GM21737 (cell line): Measurements from ENCODE around the gene ABHD15.
"Not testable (repeated sequence)": the region's sequence is repeated elsewhere in the genome, so short reads cannot be mapped to it uniquely, and the experiment has no call there.

Experiments
- ATAC-seq: cut with Tn5 transposase; IDR thresholded peaks from one replicate; pipeline ENCODE4 v1.9.1; 2021; ENCODE audit warnings: mild to moderate bottlenecking, moderate library complexity; ENCODE audit not compliant: unreplicated experiment

ABHD15 gene

GRCh38 chr17:29571486-29571882 is 4.6 kb upstream of the ABHD15 start:
- no peak for ATAC-seq

DNA sequence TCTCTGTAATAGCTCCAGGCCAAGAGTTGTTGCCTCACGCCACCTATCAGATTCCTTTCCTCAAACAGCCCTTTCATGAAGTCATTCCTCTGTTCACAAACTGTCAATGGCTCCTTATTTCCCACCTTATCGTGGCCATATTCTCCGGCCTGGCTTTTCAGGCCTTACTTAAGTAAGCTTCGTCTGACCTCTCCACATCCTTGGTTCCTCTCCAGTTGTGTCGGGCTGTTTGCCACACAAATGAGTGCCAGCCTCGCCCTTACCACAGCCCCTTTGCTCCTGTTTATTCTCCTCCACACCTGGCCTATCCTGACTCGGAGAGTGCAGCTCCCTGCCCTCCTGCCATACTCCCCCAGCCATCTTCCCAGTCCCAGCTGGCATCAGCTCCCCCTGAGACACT is 3.7 kb upstream of the ABHD15 start:
- ATAC-seq, result no peak

DNA sequence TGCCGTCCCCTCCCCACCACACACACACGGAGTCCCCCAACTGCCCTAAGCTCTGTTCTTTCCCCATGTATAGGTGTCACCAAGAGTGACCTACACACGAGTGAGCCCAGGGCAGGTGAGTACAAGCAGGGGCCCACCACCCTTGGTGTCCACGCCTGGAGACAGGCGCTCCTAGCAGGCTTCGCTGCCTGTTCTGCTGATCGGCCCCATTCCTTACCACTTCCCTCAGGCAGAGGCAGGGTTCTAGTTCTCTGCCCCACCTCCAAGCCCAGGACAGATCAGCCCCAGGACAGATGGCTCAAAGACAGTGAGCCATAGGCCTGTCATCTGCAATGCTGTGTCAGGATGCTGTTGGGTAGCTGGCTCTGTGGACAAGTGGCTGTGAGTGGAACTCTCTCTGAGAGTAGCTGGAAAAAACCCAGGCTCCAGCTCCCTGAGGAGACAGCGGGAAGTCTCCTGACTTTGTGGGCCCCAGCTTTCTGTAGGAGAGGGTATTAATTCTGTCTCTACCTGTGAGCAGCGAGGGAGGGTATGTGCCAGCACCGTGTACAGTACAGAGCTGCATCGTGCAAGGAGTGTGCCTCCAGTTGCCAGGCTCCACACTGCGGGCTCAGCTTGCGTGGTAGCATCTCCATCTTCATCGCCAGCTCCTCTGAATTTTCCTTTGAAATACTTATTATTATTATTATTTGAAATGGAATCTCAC is 2.6 kb upstream of the ABHD15 start:
- no peak for ATAC-seq

GRCh38 chr17:29568331-29569244 is 1.8 kb upstream of the ABHD15 start, which contains the start of gene TP53I13:
TP53I13 (plus strand) TSS chr17:29568701; CDS start chr17:29568759, 58 bp downstream.
- ATAC-seq, result peak; percentile 39

GRCh38 chr17:29567554-29568330 is 905 bp upstream of the ABHD15 start:
- peak; percentile 40 for ATAC-seq

GRCh38 chr17:29567304-29567553 is 392 bp upstream of the ABHD15 start:
- ATAC-seq, result peak; percentile 7

DNA sequence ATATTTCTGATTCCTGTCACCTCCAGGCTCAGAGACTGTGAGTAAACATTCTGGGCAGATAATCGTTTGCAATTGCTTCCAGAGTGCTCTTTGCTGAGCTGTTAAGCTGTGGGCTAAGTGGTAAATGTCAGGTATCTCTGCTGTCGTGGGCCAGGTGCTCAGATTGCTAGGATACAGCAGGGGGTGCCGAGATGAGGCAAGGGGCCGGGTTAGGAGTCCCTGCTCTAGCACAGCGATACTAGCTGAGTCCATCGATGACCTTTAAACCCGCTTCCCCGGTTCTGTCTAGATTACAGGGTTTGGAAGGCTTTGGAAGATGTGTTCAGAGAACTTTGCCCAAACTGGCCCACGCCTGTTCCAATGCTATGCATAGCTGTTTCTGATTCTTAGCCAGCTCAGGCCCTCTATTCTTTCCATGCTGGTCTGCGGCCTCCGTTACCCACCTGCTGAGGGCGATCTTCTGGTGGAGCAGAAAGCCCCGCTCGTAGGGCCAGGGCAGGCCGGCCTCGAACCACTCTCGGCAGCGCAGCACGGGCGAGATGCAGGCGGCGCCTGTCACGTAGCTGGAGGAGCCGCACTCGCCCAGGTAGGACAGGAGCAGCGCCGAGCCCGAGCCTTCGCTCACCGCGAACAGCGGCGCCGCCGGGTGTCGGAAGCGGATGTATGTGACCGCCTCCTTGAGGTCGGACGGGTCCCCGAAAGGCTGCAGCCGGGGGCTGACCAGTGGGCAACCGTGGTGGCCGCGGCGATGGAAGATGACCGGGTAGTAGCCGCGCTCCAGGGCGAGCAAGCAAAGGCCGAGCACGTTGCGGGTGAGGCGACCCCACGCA is 979 bp downstream of the ABHD15 start:
- peak; percentile 9 for ATAC-seq

DNA sequence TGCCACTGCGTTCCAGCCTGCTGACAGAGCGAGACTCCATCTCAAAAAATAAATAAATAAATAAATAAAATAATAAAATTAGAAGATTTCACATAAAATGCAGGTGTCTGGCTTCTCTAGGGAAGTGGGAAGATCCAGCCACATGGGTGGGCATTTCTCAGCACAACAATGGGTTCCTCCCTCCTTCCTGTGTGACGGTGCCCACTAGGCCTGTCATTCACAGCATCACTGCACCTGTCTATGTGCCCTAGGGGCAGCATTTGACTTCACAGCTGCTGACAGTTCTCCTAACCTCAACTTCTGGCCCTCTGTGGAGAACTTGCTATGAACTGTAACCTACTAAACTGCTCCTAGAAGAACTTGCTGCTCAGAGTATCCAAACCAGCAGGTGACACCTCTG is 3.0 kb downstream of the ABHD15 start:
- ATAC-seq, result no peak

DNA sequence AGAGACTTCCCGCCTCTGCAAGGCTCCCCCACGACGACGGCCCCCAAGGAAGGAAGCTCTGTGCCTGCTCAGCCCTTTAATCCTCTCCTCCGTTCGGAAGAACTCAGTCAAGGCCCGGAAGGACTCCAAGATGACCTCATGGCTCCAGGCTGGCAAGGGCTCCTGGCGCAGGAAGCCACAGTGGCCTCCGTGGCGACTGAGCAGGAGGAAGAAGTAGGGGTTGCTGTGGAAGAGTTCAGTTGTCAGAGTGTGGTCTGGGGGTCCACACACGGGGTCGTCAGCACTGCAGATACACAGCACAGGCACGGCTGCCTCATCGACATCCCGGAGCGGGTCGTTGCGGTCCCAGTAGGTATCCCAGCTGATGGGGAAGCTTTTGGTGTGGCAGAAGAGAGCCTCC is 4.2 kb downstream of the ABHD15 start:
- ATAC-seq, result no peak

DNA sequence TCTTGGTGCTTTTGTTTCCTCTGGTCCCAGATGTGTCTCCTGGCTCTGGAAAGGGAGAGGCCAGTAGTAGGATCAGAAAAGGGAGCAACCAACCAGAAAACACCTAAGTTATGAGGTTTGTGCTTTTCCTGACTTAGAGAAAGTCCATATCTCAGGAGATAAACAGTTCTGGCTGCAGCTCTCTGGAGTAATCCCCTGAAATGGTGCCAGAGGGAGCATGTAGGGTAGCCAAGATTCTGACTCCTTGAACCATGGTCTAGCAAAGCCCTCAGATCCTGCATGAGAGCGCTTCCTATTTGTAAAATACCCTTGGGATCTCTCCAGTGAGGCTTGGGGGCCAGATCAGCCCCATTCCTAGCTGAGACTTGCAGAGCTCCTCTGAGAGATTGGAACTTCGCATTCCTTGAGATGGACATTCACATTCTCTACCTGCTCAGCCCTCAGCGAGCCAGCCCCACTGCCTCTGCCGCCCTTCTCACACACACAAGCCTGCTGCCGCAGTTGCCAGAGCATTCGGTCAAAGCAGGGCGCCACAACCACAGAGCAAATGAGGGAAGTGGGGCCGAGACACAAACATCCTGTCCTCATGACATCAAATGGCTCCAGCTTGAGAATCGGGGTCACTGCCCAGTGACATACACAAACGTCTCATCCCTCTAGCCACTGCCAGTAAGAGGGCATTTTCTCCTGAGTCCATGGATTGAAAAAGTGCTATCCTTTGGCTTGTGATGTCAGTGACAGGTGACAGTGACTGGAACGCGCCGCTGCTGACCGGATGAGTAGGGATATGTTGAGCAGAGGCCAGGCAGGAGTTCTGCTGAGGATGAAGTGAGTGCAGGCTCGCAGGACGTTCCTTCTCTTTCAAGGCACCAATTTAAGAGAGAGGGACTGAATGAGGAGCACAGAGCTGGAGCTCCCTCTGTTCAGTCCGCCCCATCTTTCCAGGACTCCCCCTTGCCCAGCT is 5.0 kb downstream of the ABHD15 start:
- ATAC-seq, result no peak

- ATAC-seq, result no peak
Measured at GRCh38 chr17:29560316-29560715, 6.5 kb downstream of the ABHD15 start.

- no peak for ATAC-seq
Measured at GRCh38 chr17:29559640-29560039, 7.2 kb downstream of the ABHD15 start.

DNA sequence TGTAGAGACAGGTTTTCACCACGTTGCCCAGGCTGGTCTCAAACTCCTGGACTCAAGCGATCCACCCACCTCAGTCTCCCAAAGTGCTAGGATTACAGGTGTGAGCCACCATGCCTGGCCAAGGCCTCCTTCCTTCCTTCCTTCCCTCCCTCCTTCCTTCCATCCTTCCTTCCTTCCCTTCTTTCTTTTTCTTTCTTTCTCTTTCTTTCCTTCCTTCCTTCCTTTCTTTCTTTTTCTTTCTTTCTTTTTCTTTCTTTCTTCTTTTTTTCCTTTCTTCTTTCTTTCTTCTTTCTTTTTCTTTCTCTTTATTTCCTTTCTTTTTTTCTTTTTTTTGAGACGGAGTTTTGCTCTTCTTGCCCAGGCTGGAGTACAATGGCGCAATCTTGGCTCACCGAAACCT is 8.7 kb downstream of the ABHD15 start:
- not testable (repeated sequence) for ATAC-seq

GRCh38 chr17:29557739-29558116 is 9.1 kb downstream of the ABHD15 start:
- ATAC-seq, result no peak

DNA sequence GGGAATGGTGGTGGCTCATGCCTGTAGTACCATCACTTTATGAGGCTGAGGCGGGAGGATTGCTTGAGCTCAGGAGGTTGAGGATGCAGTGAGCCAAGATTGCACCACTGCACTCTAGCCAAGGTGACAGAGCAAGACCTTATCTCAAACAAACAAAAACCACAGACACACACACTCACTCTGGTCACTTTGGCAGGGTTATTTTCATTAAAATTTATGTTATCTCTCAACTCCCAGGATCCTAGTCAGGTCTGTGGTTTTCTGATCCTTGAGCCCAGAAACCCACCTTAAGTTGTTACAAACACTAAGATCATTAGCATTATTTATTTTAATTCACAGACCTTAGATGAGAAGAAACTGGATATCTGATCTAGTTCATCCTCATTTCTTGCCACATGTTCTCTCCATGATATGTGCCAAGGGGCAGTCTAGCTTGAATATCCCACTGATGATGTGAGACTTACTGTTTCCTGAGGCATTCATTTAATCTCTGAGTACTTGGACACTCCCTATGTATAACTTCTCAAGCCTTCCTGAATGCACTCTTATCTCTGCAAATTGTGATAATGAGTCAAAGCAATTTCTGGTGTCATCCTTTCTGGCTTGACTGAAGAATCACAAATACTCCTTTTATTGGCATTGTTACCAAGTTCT is 9.6 kb downstream of the ABHD15 start:
- no peak for ATAC-seq

DNA sequence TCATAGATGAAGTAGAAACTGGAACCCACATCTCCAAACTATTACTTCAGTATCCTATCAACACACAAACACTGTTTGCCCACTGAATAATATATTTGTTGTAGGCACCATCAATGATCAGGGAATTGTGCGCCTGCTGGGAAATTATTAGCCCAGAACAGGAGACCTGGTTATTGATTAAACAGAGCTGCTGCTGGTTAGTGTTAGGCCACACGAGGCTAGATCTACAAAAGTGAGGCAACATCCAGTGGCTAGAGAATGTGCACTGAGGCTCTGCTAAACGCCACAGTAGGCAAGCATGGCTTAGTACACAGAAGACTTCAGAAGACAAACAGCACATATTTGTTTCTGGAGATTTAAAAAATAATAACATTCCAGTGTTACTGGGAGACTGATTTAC is 11.0 kb downstream of the ABHD15 start:
- no peak for ATAC-seq

- no peak for ATAC-seq
Measured at GRCh38 chr17:29549177-29549923, 17.5 kb downstream of the ABHD15 start.

- ATAC-seq, result no peak
Measured at GRCh38 chr17:29546830-29547229, 20.0 kb downstream of the ABHD15 start.
